Mesendoderm (in vitro differentiated cells): ENCODE data around the gene HOXD11.
A peak's percentile ranks its signal among the peaks of the same experiment; 100 is the strongest.

ENCODE experiments used
- DNase-seq: peaks from one replicate; pipeline ENCODE4 v3.0.0; 2013
- H2AK5ac ChIP-seq: 2 replicates; pipeline ENCODE4 v1.6.1; 2013; ENCODE audit warnings: low read length, inconsistent platforms
- H2BK120ac ChIP-seq: 2 replicates; pipeline ENCODE4 v1.6.1; 2013; ENCODE audit warnings: low read depth, mild to moderate bottlenecking, low read length, moderate library complexity, mixed read lengths
- H2BK15ac ChIP-seq: replicated peaks from 2 replicates; pipeline ENCODE4 v1.6.1; 2013; ENCODE audit warnings: low read depth, mild to moderate bottlenecking, moderate library complexity
- H2BK5ac ChIP-seq: 2 replicates; pipeline ENCODE4 v1.6.1; 2013; ENCODE audit warnings: low read length, inconsistent platforms
- H3K18ac ChIP-seq: 2 replicates; pipeline ENCODE4 v1.6.1; 2013; ENCODE audit warnings: mild to moderate bottlenecking, low read length, mixed read lengths
- H3K23ac ChIP-seq: one replicate; pipeline ENCODE4 v1.6.1; 2013; ENCODE audit warnings: low read length
- H3K27ac ChIP-seq: 2 replicates; pipeline ENCODE4 v1.5.1; 2013; ENCODE audit warnings: low read depth, mild to moderate bottlenecking, inconsistent platforms, low read length, moderate library complexity
- H3K27me3 ChIP-seq: 2 replicates; pipeline ENCODE4 v1.6.1; 2013; ENCODE audit warnings: low read length, control low read depth, mild to moderate bottlenecking, inconsistent platforms; ENCODE audit not compliant: insufficient read depth, poor library complexity
- H3K36me3 ChIP-seq: 2 replicates; pipeline ENCODE4 v1.6.1; 2013; ENCODE audit warnings: low read length, inconsistent platforms; ENCODE audit not compliant: control insufficient read depth, insufficient read depth
- H3K4ac ChIP-seq: one replicate; pipeline ENCODE4 v1.6.1; 2013; ENCODE audit warnings: low read depth, mild to moderate bottlenecking, low read length, moderate library complexity
- H3K4me1 ChIP-seq: 2 replicates; pipeline ENCODE4 v1.6.1; 2013; ENCODE audit warnings: low read depth, low read length, inconsistent platforms; ENCODE audit not compliant: control insufficient read depth
- H3K4me2 ChIP-seq: 2 replicates; pipeline ENCODE4 v1.6.1; 2013; ENCODE audit warnings: low read length
- H3K4me3 ChIP-seq: 2 replicates; pipeline ENCODE4 v1.5.1; 2013; ENCODE audit warnings: mild to moderate bottlenecking, low read length
- H3K56ac ChIP-seq: one replicate; pipeline ENCODE4 v1.6.1; 2013; ENCODE audit warnings: low read length
- H3K79me1 ChIP-seq: 2 replicates; pipeline ENCODE4 v1.6.1; 2013; ENCODE audit warnings: low read length, inconsistent platforms
- H3K79me2 ChIP-seq: 2 replicates; pipeline ENCODE4 v1.6.1; 2013; ENCODE audit warnings: mild to moderate bottlenecking, low read length; ENCODE audit not compliant: control insufficient read depth, insufficient read depth
- H3K9ac ChIP-seq: 2 replicates; pipeline ENCODE4 v1.6.1; 2013; ENCODE audit warnings: low read length, inconsistent platforms
- H4K5ac ChIP-seq: one replicate; pipeline ENCODE4 v1.6.1; 2013; ENCODE audit warnings: low read length
- H4K8ac ChIP-seq: one replicate; pipeline ENCODE4 v1.6.1; 2013; ENCODE audit warnings: low read depth, mild to moderate bottlenecking, control low read depth, low read length, moderate library complexity
- WGBS: extraction: QIAGEN DNeasy Blood & Tissue Kit; methylation state at CpG from one replicate; pipeline ENCODE4 v1.1.7; 2013; ENCODE audit warnings: low lambda C conversion rate, missing lambda C conversion rate; ENCODE audit not compliant: insufficient coverage; ENCODE audit errors: extremely low coverage; 5-methylcytosine and 5-hydroxymethylcytosine counted together

HOXD11 gene

GRCh38 chr2:176145085-176145969, 38.2 kb downstream of the HOXD11 start:
- Histone ChIP-seq H2BK5ac (no peak overlapping the region), H3K4me3 (no peak overlapping the region)

DNA sequence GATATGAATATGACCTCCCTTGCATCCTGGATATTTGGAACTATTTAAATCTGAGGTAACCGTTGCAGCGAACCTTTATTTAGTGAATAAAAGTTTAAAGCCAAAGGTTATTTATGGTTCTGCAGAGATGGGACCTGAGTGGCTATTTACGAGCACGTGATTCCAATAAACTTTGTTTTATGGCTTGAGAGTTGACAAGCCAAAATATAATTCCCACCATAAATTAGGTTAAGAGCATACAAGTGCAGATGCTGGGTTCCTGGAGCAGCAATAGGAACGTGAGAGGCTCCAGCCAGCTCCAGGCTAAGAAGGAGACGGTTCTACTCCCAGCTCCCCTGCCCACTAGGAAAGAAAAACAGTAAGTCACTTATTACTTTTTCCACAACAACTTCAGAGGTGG, 39.0 kb downstream of the HOXD11 start:
- Histone ChIP-seq H3K4me1 (no peaks in the 10 kb centered on the region), H3K23ac (no peak overlapping the region), H3K27ac (no peak overlapping the region), H3K27me3 (peaks cover 89% of the 10 kb centered on the region), H3K4me3 (no peak overlapping the region), H2BK120ac (no peak overlapping the region), H4K5ac (no peak overlapping the region), H2BK5ac (no peak overlapping the region), H3K18ac (no peak overlapping the region), H2BK15ac (no peak overlapping the region), H3K79me1 (no peaks in the 10 kb centered on the region), H2AK5ac (no peak overlapping the region), H3K4me2 (no peak overlapping the region), H3K36me3 (no peaks in the 10 kb centered on the region), H3K4ac (no peak overlapping the region), H4K8ac (no peak overlapping the region), H3K56ac (no peak overlapping the region), H3K79me2 (no peaks in the 10 kb centered on the region), H3K9ac (no peak overlapping the region)
- WGBS: no CpG with 5 or more reads among the region's 6 CpGs
- no peak for DNase-seq

More at GRCh38 chr2:176145085-176145969, 38.2 kb downstream of the HOXD11 start:
- no peak overlapping the region for H3K27ac ChIP-seq
- no peak overlapping the region for H3K9ac ChIP-seq
- H3K27me3 ChIP-seq: peaks cover 83% of the 10 kb centered on the region
- no peak overlapping the region for H3K23ac ChIP-seq
- no peak overlapping the region for H4K8ac ChIP-seq
- no peak overlapping the region for H3K4me2 ChIP-seq
- no peaks in the 10 kb centered on the region for H3K79me1 ChIP-seq
- no peaks in the 10 kb centered on the region for H3K4me1 ChIP-seq
- H4K5ac ChIP-seq: no peak overlapping the region
- H3K18ac ChIP-seq: no peak overlapping the region
- DNase-seq: no peak
- H2AK5ac ChIP-seq: no peak overlapping the region
- no peaks in the 10 kb centered on the region for H3K36me3 ChIP-seq
- no peak overlapping the region for H2BK120ac ChIP-seq
- H2BK15ac ChIP-seq: no peak overlapping the region
- no peak overlapping the region for H3K56ac ChIP-seq
- H3K79me2 ChIP-seq: no peaks in the 10 kb centered on the region
- WGBS: no CpG with 5 or more reads among the region's 4 CpGs
- H3K4ac ChIP-seq: no peak overlapping the region

- Histone ChIP-seq H2AK5ac (no peak overlapping the region), H3K27ac (no peak overlapping the region), H3K18ac (no peak overlapping the region), H2BK15ac (no peak overlapping the region), H3K4me3 (no peak overlapping the region), H3K9ac (no peak overlapping the region), H4K8ac (no peak overlapping the region), H3K4ac (no peak overlapping the region), H3K79me1 (no peaks in the 10 kb centered on the region), H3K79me2 (no peaks in the 10 kb centered on the region), H4K5ac (no peak overlapping the region), H3K27me3 (peaks cover 89% of the 10 kb centered on the region), H3K4me1 (no peaks in the 10 kb centered on the region), H3K56ac (no peak overlapping the region), H2BK120ac (no peak overlapping the region), H3K36me3 (no peaks in the 10 kb centered on the region), H2BK5ac (no peak overlapping the region), H3K23ac (no peak overlapping the region), H3K4me2 (no peak overlapping the region)
- no peak for DNase-seq
Observed at GRCh38 chr2:176146645-176147044, 39.6 kb downstream of the HOXD11 start.

GRCh38 chr2:176147210-176147799, 40.2 kb downstream of the HOXD11 start:
- Histone ChIP-seq H3K27ac (no peak overlapping the region), H4K8ac (no peak overlapping the region)
- no peak for DNase-seq

GRCh38 chr2:176147800-176148496, 40.9 kb downstream of the HOXD11 start:
- peaks cover 90% of the 10 kb centered on the region for H3K27me3 ChIP-seq
- H2BK15ac ChIP-seq: no peak overlapping the region
- no peak overlapping the region for H3K23ac ChIP-seq
- H2BK120ac ChIP-seq: no peak overlapping the region
- no peak overlapping the region for H3K9ac ChIP-seq
- H3K4ac ChIP-seq: no peak overlapping the region
- no peaks in the 10 kb centered on the region for H3K79me2 ChIP-seq
- no peaks in the 10 kb centered on the region for H3K36me3 ChIP-seq
- WGBS: no CpG with 5 or more reads among the region's 31 CpGs
- H4K8ac ChIP-seq: no peak overlapping the region
- no peak overlapping the region for H2BK5ac ChIP-seq
- DNase-seq: peak; percentile 52
- H2AK5ac ChIP-seq: no peak overlapping the region
- no peak overlapping the region for H3K4me3 ChIP-seq
- no peak overlapping the region for H3K18ac ChIP-seq
- no peaks in the 10 kb centered on the region for H3K79me1 ChIP-seq
- no peaks in the 10 kb centered on the region for H3K4me1 ChIP-seq
- no peak overlapping the region for H3K27ac ChIP-seq
- no peak overlapping the region for H3K56ac ChIP-seq
- no peak overlapping the region for H3K4me2 ChIP-seq
- H4K5ac ChIP-seq: no peak overlapping the region

More at GRCh38 chr2:176147210-176147799, 40.2 kb downstream of the HOXD11 start:
- no peaks in the 10 kb centered on the region for H3K36me3 ChIP-seq
- H3K79me2 ChIP-seq: no peaks in the 10 kb centered on the region
- H2AK5ac ChIP-seq: no peak overlapping the region
- no peaks in the 10 kb centered on the region for H3K4me1 ChIP-seq
- no peak overlapping the region for H2BK5ac ChIP-seq
- H3K18ac ChIP-seq: no peak overlapping the region
- H3K27me3 ChIP-seq: peaks cover 89% of the 10 kb centered on the region
- no peak overlapping the region for H3K56ac ChIP-seq
- no peak overlapping the region for H3K4ac ChIP-seq
- no peaks in the 10 kb centered on the region for H3K79me1 ChIP-seq
- H2BK15ac ChIP-seq: no peak overlapping the region
- H3K9ac ChIP-seq: no peak overlapping the region
- no CpG with 5 or more reads among the region's 32 CpGs for WGBS
- H2BK120ac ChIP-seq: no peak overlapping the region
- H3K23ac ChIP-seq: no peak overlapping the region
- no peak overlapping the region for H3K4me3 ChIP-seq
- no peak overlapping the region for H4K5ac ChIP-seq
- no peak overlapping the region for H3K4me2 ChIP-seq
